K562 (cell line): Measurements from ENCODE around the gene CASP6. TPM values are rescaled to one million over a fixed set of nuclear protein-coding genes. Genes with fewer than 3 reads are reported as not detected.

Source experiments
- ATAC-seq: fragments of 200-7000 bp; cut with Tn5 transposase; 3 replicates; pipeline ENCODE4 v1.9.1; 2020; ENCODE audit warnings: moderate library complexity
- BruUV-seq: library from RNA; stranded (reverse); fragments of 400-500 nt; replicated peaks from 2 replicates; lab custom pipeline; 2021; lab: Mats Ljungman, UMichigan
- CTCF ChIA-PET: fragments of 300-600 bp; formaldehyde crosslinking; extraction: SDS; loops from one replicate; lab custom pipeline; 2021; ENCODE audit warnings: low intra/inter-chr PET ratio; lab: Yijun Ruan, JAX
- POLR2A ChIA-PET: fragments of 300-600, 350-650 bp; sonication (Branson Sonifier 250); formaldehyde crosslinking; extraction: SDS; loops from one replicate; lab custom pipeline; 2021; ENCODE audit warnings: antibody characterized with exemption, inconsistent platforms; lab: Yijun Ruan, JAX
- DNase-seq, 4 experiments: peaks; one replicate each; pipeline versions ENCODE4 v3.0.0 to v3.0.0-alpha.2; 2011 to 2018; ENCODE audit warnings: low spot score in 3 of 4, mixed read lengths in 3 of 4; ENCODE audit errors: extremely low read depth in 1 of 4
- FAIRE-seq: peaks from 2 replicates; lab custom pipeline; 2011; peaks lifted over from hg19 to GRCh38; lab: Jason Lieb, UNC
- H2AFZ ChIP-seq: 2 replicates; pipeline ENCODE4 v1.6.0; 2011; ENCODE audit warnings: low read depth, low read length, control low read depth, inconsistent platforms
- H3K27ac ChIP-seq: fragments of 200-600 bp; 3 replicates; pipeline ENCODE4 v1.8.0; 2011; ENCODE audit warnings: low read depth, mild to moderate bottlenecking, control low read depth, inconsistent platforms, low read length, moderate library complexity, mixed read lengths; ENCODE audit errors: extremely low read depth
- H3K27me3 ChIP-seq, 2 experiments: fragments of 300-600 bp in 1 of 2; 2 replicates in 1 of 2; 3 replicates in 1 of 2; pipeline versions ENCODE4 v1.6.0 to v1.8.0; 2011; ENCODE audit warnings: inconsistent platforms in 2 of 2, low read length in 2 of 2, mild to moderate bottlenecking in 1 of 2, mixed read lengths in 1 of 2, moderate library complexity in 1 of 2; ENCODE audit not compliant: control insufficient read depth in 2 of 2, insufficient read depth in 2 of 2
- H3K36me3 ChIP-seq: fragments of 300-600 bp; 3 replicates; pipeline ENCODE4 v1.8.0; 2011; ENCODE audit warnings: mild to moderate bottlenecking, low read length, inconsistent platforms; ENCODE audit not compliant: control insufficient read depth, insufficient read depth
- H3K4me1 ChIP-seq, 2 experiments: fragments of 200-600 bp in 1 of 2; replicated peaks in 1 of 2; 2 replicates in 1 of 2; 3 replicates in 1 of 2; pipeline versions ENCODE4 v1.5.1 to v1.8.0; 2011; ENCODE audit warnings: inconsistent platforms in 2 of 2, low read length in 2 of 2, mild to moderate bottlenecking in 1 of 2, mixed read lengths in 1 of 2, moderate library complexity in 1 of 2; ENCODE audit not compliant: control insufficient read depth in 2 of 2, insufficient read depth in 2 of 2
- H3K4me2 ChIP-seq: 2 replicates; pipeline ENCODE4 v1.6.1; 2011; ENCODE audit warnings: low read length, control low read depth, inconsistent platforms, mixed read lengths; ENCODE audit not compliant: insufficient read depth
- H3K4me3 ChIP-seq: fragments of 200-600 bp; sonication (generic), shearing (Covaris generic); 2 replicates; pipeline ENCODE4 v1.5.1; 2016; ENCODE audit warnings: control low read depth, inconsistent platforms
- H3K79me2 ChIP-seq: fragments of 200-600 bp; 3 replicates; pipeline ENCODE4 v1.8.0; 2011; ENCODE audit warnings: low read length, inconsistent platforms; ENCODE audit not compliant: control insufficient read depth, insufficient read depth
- H3K9ac ChIP-seq, 2 experiments: 2 replicates each; pipeline versions ENCODE4 v1.6.0 to v1.6.1; 2011; ENCODE audit warnings: low read depth in 2 of 2, low read length in 2 of 2, control low read depth in 1 of 2, inconsistent platforms in 1 of 2, mild to moderate bottlenecking in 1 of 2, mixed read lengths in 1 of 2; ENCODE audit not compliant: insufficient read depth in 1 of 2
- H3K9me1 ChIP-seq: one replicate; pipeline ENCODE4 v1.6.0; 2011; ENCODE audit warnings: inconsistent platforms, mild to moderate bottlenecking, low read length, moderate library complexity; ENCODE audit not compliant: control insufficient read depth, insufficient read depth
- H3K9me3 ChIP-seq: replicated peaks from 2 replicates; pipeline ENCODE4 v1.5.1; 2011; ENCODE audit warnings: low read depth, low read length, inconsistent platforms; ENCODE audit not compliant: control insufficient read depth, insufficient read depth
- H4K20me1 ChIP-seq: replicated peaks from 2 replicates; pipeline ENCODE4 v1.6.1; 2011; ENCODE audit warnings: low read length, inconsistent platforms, mixed read lengths; ENCODE audit not compliant: control insufficient read depth, insufficient read depth
- DIDO1 ChIP-seq: fragments of 450-650 bp; IDR thresholded peaks from 2 replicates; pipeline ENCODE4 v1.6.1; 2016; ENCODE audit warnings: low read depth, missing biosample characterization, missing genetic modification characterization
- DNMT1 ChIP-seq: fragments of 450-650 bp; IDR thresholded peaks from 2 replicates; pipeline ENCODE4 v1.6.1; 2016; ENCODE audit warnings: antibody characterized with exemption, mild to moderate bottlenecking
- GATAD2B ChIP-seq: fragments of 450-650 bp; IDR thresholded peaks from 2 replicates; pipeline ENCODE4 v1.6.1; 2017; ENCODE audit warnings: mild to moderate bottlenecking, borderline replicate concordance
- HDAC2 ChIP-seq: fragments of 450-650 bp; IDR thresholded peaks from 2 replicates; pipeline ENCODE4 v1.6.1; 2016; ENCODE audit warnings: mild to moderate bottlenecking
- NCOA2 ChIP-seq, 2 experiments: fragments of 450-650 bp; IDR thresholded peaks; 2 replicates each; pipeline ENCODE4 v1.6.1; 2018; ENCODE audit warnings: mild to moderate bottlenecking in 2 of 2, moderate library complexity in 1 of 2; ENCODE audit not compliant: partially characterized antibody in 2 of 2
- PHF21A ChIP-seq: fragments of 450-650 bp; IDR thresholded peaks from 2 replicates; pipeline ENCODE4 v1.6.1; 2017; ENCODE audit warnings: low read depth, borderline replicate concordance
- ZNF586 ChIP-seq: fragments of 450-650 bp; formaldehyde crosslinking; conservative IDR thresholded peaks from 2 replicates; pipeline ENCODE4 v1.4.0; 2020; ENCODE audit warnings: mild to moderate bottlenecking, moderate library complexity
- ZNF764 ChIP-seq: fragments of 250-450 bp; sonication (Bioruptor Pico); IDR thresholded peaks from 2 replicates; pipeline ENCODE4 v1.4.0; 2020; ENCODE audit warnings: low read depth, mild to moderate bottlenecking, moderate library complexity
- WGBS: fragments of 100-300 bp; shearing (Covaris generic); methylation state at CpG from one replicate; pipeline ENCODE4 v1.1.6; 2016; ENCODE audit warnings: low coverage, mixed read lengths; ENCODE audit not compliant: insufficient coverage; ENCODE audit errors: missing lambda C conversion rate; 5-methylcytosine and 5-hydroxymethylcytosine counted together
- in situ Hi-C: fragments of 300-500 bp; cut with MboI; formaldehyde crosslinking; loops from 4 replicates; pipeline ENCODE4 v1.15.0; 2018; ENCODE audit warnings: inconsistent platforms, mixed read lengths
- intact Hi-C: fragments of 100-400 bp; cut with micrococcal nuclease; formaldehyde crosslinking; loops from 2 replicates; pipeline ENCODE4 v1.14.2; 2022
- polyA plus RNA-seq, 8 experiments: library from polyadenylated mRNA; depleted of rRNA in 4 of 8; stranded (reverse) in 5 of 8; unstranded in 3 of 8; fragments of >200 nt; fragmentation: Nextera tagmentation in 2 of 8; fragmentation: Illumina TruSeq in 1 of 8; extraction: Ambion mirVana in 2 of 8; extraction: Trizol in 1 of 8; gene quantifications; 2 replicates each; pipeline versions ENCODE4 v1.2.1 to v1.2.3, GENCODE V29; 2011 to 2014; ENCODE audit warnings: inconsistent platforms in 1 of 8, missing spikeins in 1 of 8
- total RNA-seq, 7 experiments: library from RNA; depleted of rRNA in 6 of 7; stranded (reverse); fragments of >200 nt in 6 of 7; fragmentation: Illumina TruSeq in 2 of 7; extraction: Trizol in 2 of 7; gene quantifications; 2 replicates each; pipeline versions ENCODE4 v1.2.1 to v1.2.3, GENCODE V29; 2011 to 2021; ENCODE audit warnings: low replicate concordance in 1 of 7

Gene CASP6
- total and polyA plus RNA-seq, 9 of the 15 experiments (the other 6 are each of a cell fraction or from before 2014, with no cell fraction given) = 20.8 to 72.7 (median 39.1) TPM

GRCh38 chr4:109751852-109752251, 48.6 kb upstream of the CASP6 start:
- BruUV-seq = no TSS peak
- no peak for TF ChIP-seq NCOA2 (IDR thresholded peaks at IDR 0.05; ENCODE audit: partially characterized antibody in 2 of 2)
- no peak for TF ChIP-seq ZNF586
- no peak for TF ChIP-seq PHF21A
- no peak for TF ChIP-seq HDAC2
- TF ChIP-seq GATAD2B = no peak
- no peak for TF ChIP-seq DNMT1
- TF ChIP-seq ZNF764 (CRISPR knock-in tag) = no peak
- no peak for TF ChIP-seq DIDO1 (tag)
- TF ChIP-seq, all 486 proteins: peak for 0
- no peak overlapping the region for H3K4me3 ChIP-seq
- no peaks in the 10 kb centered on the region for H3K9me1 ChIP-seq
- no peak overlapping the region for H3K27ac ChIP-seq
- DNase-seq = no peak
- in situ Hi-C loops (no loop called here), intact Hi-C loops (no loop called here)
- no peaks in the 10 kb centered on the region for H3K9me3 ChIP-seq
- no peaks in the 10 kb centered on the region for H3K36me3 ChIP-seq
- H2AFZ ChIP-seq = no peak overlapping the region
- H3K27me3 ChIP-seq = no peaks in the 10 kb centered on the region
- H3K9ac ChIP-seq = no peak overlapping the region
- ATAC-seq = no peak
- 78% methylated on average over 4 of the region's 4 CpGs for WGBS
- no peak for FAIRE-seq
- POLR2A ChIA-PET = interaction anchor here (1.3 kb wide), 3 partner anchors 13 to 17 kb away, joined by 3 to 5 read pairs (median 4); no protein-coding TSS in a partner anchor
- no peaks in the 10 kb centered on the region for H4K20me1 ChIP-seq
- peaks cover 0 to 10% of the 10 kb centered on the region in 2 experiments; a peak in 2 of 5 replicates for H3K4me1 ChIP-seq
- H3K79me2 ChIP-seq = no peaks in the 10 kb centered on the region
- no peak overlapping the region for H3K4me2 ChIP-seq
- CTCF ChIA-PET = no interaction called here
